H9 (cell line): ENCODE measurements around the gene COL19A1. TPM values are rescaled to one million over a fixed set of nuclear protein-coding genes. Genes with fewer than 3 reads are reported as not detected.

Source experiments
- DNase-seq: peaks from one replicate; pipeline ENCODE4 v3.0.0-alpha.2; 2017
- H2AFZ ChIP-seq: one replicate; pipeline ENCODE4 v1.6.1; 2013; ENCODE audit warnings: mild to moderate bottlenecking, low read length, control low read depth, moderate library complexity
- H2AK5ac ChIP-seq: 2 replicates; pipeline ENCODE4 v1.6.1; 2013; ENCODE audit warnings: low read length, control low read depth, mixed read lengths; ENCODE audit not compliant: insufficient read length
- H2BK120ac ChIP-seq: one replicate; pipeline ENCODE4 v1.6.1; 2013; ENCODE audit warnings: low read depth, mild to moderate bottlenecking, low read length, control low read depth, inconsistent platforms; ENCODE audit not compliant: poor library complexity, severe bottlenecking
- H2BK12ac ChIP-seq: 2 replicates; pipeline ENCODE4 v1.6.1; 2013; ENCODE audit warnings: low read length, control low read depth, mixed read lengths, low read depth; ENCODE audit not compliant: insufficient read length
- H2BK15ac ChIP-seq: 2 replicates; pipeline ENCODE4 v1.6.1; 2013; ENCODE audit warnings: low read depth, low read length, control low read depth
- H2BK20ac ChIP-seq: one replicate; pipeline ENCODE4 v1.6.1; 2013; ENCODE audit warnings: low read depth, mild to moderate bottlenecking, low read length, control low read depth, inconsistent platforms; ENCODE audit not compliant: poor library complexity, severe bottlenecking
- H2BK5ac ChIP-seq: 2 replicates; pipeline ENCODE4 v1.6.1; 2013; ENCODE audit warnings: low read length, control low read depth, mixed read lengths; ENCODE audit not compliant: insufficient read length
- H3K14ac ChIP-seq: 2 replicates; pipeline ENCODE4 v1.6.1; 2013; ENCODE audit warnings: low read length, control low read depth; ENCODE audit not compliant: insufficient read depth
- H3K18ac ChIP-seq: 2 replicates; pipeline ENCODE4 v1.6.1; 2013; ENCODE audit warnings: low read depth, mild to moderate bottlenecking, mixed read lengths, low read length, control low read depth; ENCODE audit not compliant: insufficient read length
- H3K23ac ChIP-seq: 2 replicates; pipeline ENCODE4 v1.6.1; 2013; ENCODE audit warnings: low read length, control low read depth, mixed read lengths, low read depth; ENCODE audit not compliant: insufficient read length
- H3K23me2 ChIP-seq: 2 replicates; pipeline ENCODE4 v1.6.1; 2013; ENCODE audit warnings: low read depth, mild to moderate bottlenecking, mixed read lengths, low read length, control low read depth; ENCODE audit not compliant: insufficient read length, poor library complexity, severe bottlenecking
- H3K27ac ChIP-seq: 2 replicates; pipeline ENCODE4 v1.5.1; 2013; ENCODE audit warnings: low read length, control low read depth, mixed read lengths, low read depth; ENCODE audit not compliant: insufficient read length
- H3K27me3 ChIP-seq: 2 replicates; pipeline ENCODE4 v1.6.1; 2013; ENCODE audit warnings: low read length, control low read depth, inconsistent platforms; ENCODE audit not compliant: insufficient read depth
- H3K4ac ChIP-seq: 2 replicates; pipeline ENCODE4 v1.6.1; 2013; ENCODE audit warnings: low read depth, mild to moderate bottlenecking, control low read depth, inconsistent platforms, low read length, moderate library complexity
- H3K4me1 ChIP-seq: 2 replicates; pipeline ENCODE4 v1.6.1; 2013; ENCODE audit warnings: low read length, control low read depth, inconsistent platforms; ENCODE audit not compliant: insufficient read depth
- H3K4me2 ChIP-seq: 2 replicates; pipeline ENCODE4 v1.6.1; 2013; ENCODE audit warnings: low read length, control low read depth, mixed read lengths; ENCODE audit not compliant: insufficient read length, insufficient read depth
- H3K56ac ChIP-seq: 2 replicates; pipeline ENCODE4 v1.6.1; 2013; ENCODE audit warnings: low read depth, mild to moderate bottlenecking, mixed read lengths, low read length, control low read depth; ENCODE audit not compliant: insufficient read length
- H3K79me1 ChIP-seq: 2 replicates; pipeline ENCODE4 v1.6.1; 2013; ENCODE audit warnings: low read depth, mild to moderate bottlenecking, moderate library complexity, low read length, control low read depth, inconsistent platforms; ENCODE audit not compliant: insufficient read depth, poor library complexity, severe bottlenecking
- H3K79me2 ChIP-seq: 2 replicates; pipeline ENCODE4 v1.6.1; 2013; ENCODE audit warnings: low read length, control low read depth, inconsistent platforms; ENCODE audit not compliant: insufficient read depth
- H3K9ac ChIP-seq: 2 replicates; pipeline ENCODE4 v1.6.1; 2013; ENCODE audit warnings: low read length, control low read depth, mixed read lengths; ENCODE audit not compliant: insufficient read length; ENCODE audit errors: extremely low read depth
- H3K9me3 ChIP-seq: one replicate; pipeline ENCODE4 v1.6.1; 2013; ENCODE audit warnings: low read depth, low read length, inconsistent platforms; ENCODE audit not compliant: control insufficient read depth
- H3T11ph ChIP-seq: one replicate; pipeline ENCODE4 v1.6.1; 2013; ENCODE audit warnings: mild to moderate bottlenecking, low read length, control low read depth, inconsistent platforms
- H4K20me1 ChIP-seq: one replicate; pipeline ENCODE4 v1.6.1; 2013; ENCODE audit not compliant: control insufficient read depth, insufficient read length, insufficient read depth
- H4K5ac ChIP-seq: 2 replicates; pipeline ENCODE4 v1.6.1; 2013; ENCODE audit warnings: low read depth, mild to moderate bottlenecking, mixed read lengths, low read length, control low read depth; ENCODE audit not compliant: insufficient read length
- H4K8ac ChIP-seq: replicated peaks from 2 replicates; pipeline ENCODE4 v1.6.1; 2013; ENCODE audit warnings: low read length, control low read depth, mixed read lengths, low read depth; ENCODE audit not compliant: insufficient read length
- H4K91ac ChIP-seq: 2 replicates; pipeline ENCODE4 v1.6.1; 2013; ENCODE audit warnings: low read depth, mild to moderate bottlenecking, moderate library complexity, mixed read lengths, low read length, control low read depth; ENCODE audit not compliant: insufficient read length
- H3K27ac Mint-ChIP-seq, 3 experiments: 2 replicates in 2 of 3; 3 replicates in 1 of 3; pipeline ENCODE4 v1.8.0; 2020 to 2021; ENCODE audit warnings: mixed read lengths in 3 of 3, mild to moderate bottlenecking in 1 of 3, moderate library complexity in 1 of 3
- H3K27me3 Mint-ChIP-seq: 2 replicates; pipeline ENCODE4 v1.8.0; 2021; ENCODE audit warnings: low read depth, mild to moderate bottlenecking, moderate library complexity, mixed read lengths
- H3K36me3 Mint-ChIP-seq, 3 experiments: 2 replicates in 2 of 3; 3 replicates in 1 of 3; pipeline ENCODE4 v1.8.0; 2020 to 2021; ENCODE audit warnings: low read depth in 3 of 3, mixed read lengths in 3 of 3; ENCODE audit not compliant: insufficient read depth in 1 of 3
- H3K4me1 Mint-ChIP-seq, 2 experiments: 2 replicates each; pipeline ENCODE4 v1.8.0; 2020; ENCODE audit warnings: mixed read lengths in 2 of 2
- H3K4me3 Mint-ChIP-seq, 2 experiments: 2 replicates in 1 of 2; 3 replicates in 1 of 2; pipeline ENCODE4 v1.8.0; 2020 to 2021; ENCODE audit warnings: mild to moderate bottlenecking in 2 of 2, mixed read lengths in 2 of 2, moderate library complexity in 1 of 2
- H3K9me3 Mint-ChIP-seq, 2 experiments: 2 replicates in 1 of 2; 3 replicates in 1 of 2; pipeline ENCODE4 v1.8.0; 2020; ENCODE audit warnings: mild to moderate bottlenecking in 2 of 2, mixed read lengths in 2 of 2, moderate library complexity in 1 of 2
- WGBS: extraction: QIAGEN DNeasy Blood & Tissue Kit; methylation state at CpG from one replicate; pipeline ENCODE4 v1.1.7; 2013; ENCODE audit warnings: missing lambda C conversion rate, low lambda C conversion rate, mixed read lengths; ENCODE audit not compliant: insufficient read length; ENCODE audit errors: extremely low coverage; 5-methylcytosine and 5-hydroxymethylcytosine counted together
- total RNA-seq: library from RNA; stranded (reverse); gene quantifications from 2 replicates; pipeline ENCODE4 v1.2.1, GENCODE V29; 2021
- TF ChIP-seq, protein P1 (sequence below): fragments of 200-600 bp; sonication (generic); conservative IDR thresholded peaks from 3 replicates; pipeline ENCODE4 v1.8.0; 2021; ENCODE audit warnings: antibody characterized with exemption, mild to moderate bottlenecking

COL19A1 gene
- total RNA-seq, 1 experiment from 2014 or later = not detected

- H3K18ac ChIP-seq = no peak overlapping the region
- H4K91ac ChIP-seq = no peak overlapping the region
- H3K9ac ChIP-seq = no peak overlapping the region
- no peaks in the 10 kb centered on the region for H3K79me1 ChIP-seq
- H3K23me2 ChIP-seq = no peaks in the 10 kb centered on the region
- no peak overlapping the region for H2BK12ac ChIP-seq
- no peak overlapping the region for H2BK20ac ChIP-seq
- no peak overlapping the region for H2AFZ ChIP-seq
- H2BK15ac ChIP-seq = no peak overlapping the region
- H2AK5ac ChIP-seq = no peak overlapping the region
- Mint-ChIP-seq H3K27ac (no peak overlapping the region), H3K4me1 (no peaks in the 10 kb centered on the region), H3K27me3 (no peaks in the 10 kb centered on the region), H3K4me3 (no peak overlapping the region), H3K9me3 (peaks cover 0 to 6% of the 10 kb centered on the region in 2 experiments; a peak in 3 of 5 replicates), H3K36me3 (no peaks in the 10 kb centered on the region; a peak in 1 of 7 replicates)
- no peak overlapping the region for H3K23ac ChIP-seq
- no peak overlapping the region for H3K27ac ChIP-seq
- no peak overlapping the region for H3T11ph ChIP-seq
- TF ChIP-seq, protein P1, sequence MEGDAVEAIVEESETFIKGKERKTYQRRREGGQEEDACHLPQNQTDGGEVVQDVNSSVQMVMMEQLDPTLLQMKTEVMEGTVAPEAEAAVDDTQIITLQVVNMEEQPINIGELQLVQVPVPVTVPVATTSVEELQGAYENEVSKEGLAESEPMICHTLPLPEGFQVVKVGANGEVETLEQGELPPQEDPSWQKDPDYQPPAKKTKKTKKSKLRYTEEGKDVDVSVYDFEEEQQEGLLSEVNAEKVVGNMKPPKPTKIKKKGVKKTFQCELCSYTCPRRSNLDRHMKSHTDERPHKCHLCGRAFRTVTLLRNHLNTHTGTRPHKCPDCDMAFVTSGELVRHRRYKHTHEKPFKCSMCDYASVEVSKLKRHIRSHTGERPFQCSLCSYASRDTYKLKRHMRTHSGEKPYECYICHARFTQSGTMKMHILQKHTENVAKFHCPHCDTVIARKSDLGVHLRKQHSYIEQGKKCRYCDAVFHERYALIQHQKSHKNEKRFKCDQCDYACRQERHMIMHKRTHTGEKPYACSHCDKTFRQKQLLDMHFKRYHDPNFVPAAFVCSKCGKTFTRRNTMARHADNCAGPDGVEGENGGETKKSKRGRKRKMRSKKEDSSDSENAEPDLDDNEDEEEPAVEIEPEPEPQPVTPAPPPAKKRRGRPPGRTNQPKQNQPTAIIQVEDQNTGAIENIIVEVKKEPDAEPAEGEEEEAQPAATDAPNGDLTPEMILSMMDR = no peak
- H4K5ac ChIP-seq = no peak overlapping the region
- no peak overlapping the region for H2BK120ac ChIP-seq
- H3K56ac ChIP-seq = no peak overlapping the region
- no CpG with 5 or more reads among the region's 5 CpGs for WGBS
- no peaks in the 10 kb centered on the region for H3K27me3 ChIP-seq
- H3K14ac ChIP-seq = no peak overlapping the region
- H2BK5ac ChIP-seq = no peak overlapping the region
- H3K4me1 ChIP-seq = no peaks in the 10 kb centered on the region
- no peak overlapping the region for H3K4ac ChIP-seq
- H3K9me3 ChIP-seq = no peaks in the 10 kb centered on the region
- no peaks in the 10 kb centered on the region for H3K79me2 ChIP-seq
- no peak overlapping the region for H4K8ac ChIP-seq
- no peaks in the 10 kb centered on the region for H4K20me1 ChIP-seq
- no peak overlapping the region for H3K4me2 ChIP-seq
- no peak for DNase-seq
Measured at GRCh38 chr6:69887714-69888345, 21.5 kb downstream of the COL19A1 start.
